GM23248 (cell line): ENCODE results near the gene B3GALT5. TPM values are rescaled to one million over a fixed set of nuclear protein-coding genes. Genes with fewer than 3 reads are reported as not detected.

Experiments
- DNase-seq: peaks from one replicate; pipeline ENCODE4 v3.0.0-alpha.2; 2015
- H2AFZ ChIP-seq: fragments of 200-600 bp; sonication (generic); 2 replicates; pipeline ENCODE4 v1.6.1; 2016; ENCODE audit warnings: antibody characterized with exemption
- H3F3A ChIP-seq: fragments of 200-600 bp; sonication (generic); 2 replicates; pipeline ENCODE4 v1.6.1; 2016; ENCODE audit warnings: mild to moderate bottlenecking, antibody characterized with exemption, mixed run types; ENCODE audit not compliant: insufficient read depth
- H3K27ac ChIP-seq: fragments of 200-600 bp; sonication (generic); 2 replicates; pipeline ENCODE4 v1.5.1; 2016; ENCODE audit warnings: mild to moderate bottlenecking
- H3K27me3 ChIP-seq: fragments of 200-600 bp; sonication (generic); replicated peaks from 2 replicates; pipeline ENCODE4 v1.6.1; 2016; ENCODE audit warnings: mild to moderate bottlenecking; ENCODE audit not compliant: insufficient read depth
- H3K36me3 ChIP-seq: fragments of 200-600 bp; sonication (generic); 2 replicates; pipeline ENCODE4 v1.6.1; 2016; ENCODE audit warnings: low read depth, mild to moderate bottlenecking
- H3K4me1 ChIP-seq: fragments of 200-600 bp; sonication (generic); 2 replicates; pipeline ENCODE4 v1.6.1; 2016; ENCODE audit warnings: mild to moderate bottlenecking; ENCODE audit not compliant: insufficient read depth
- H3K4me2 ChIP-seq: fragments of 200-600 bp; sonication (generic); one replicate; pipeline ENCODE4 v1.6.1; 2016; ENCODE audit warnings: mild to moderate bottlenecking; ENCODE audit not compliant: unreplicated experiment
- H3K4me3 ChIP-seq: fragments of 200-600 bp; sonication (generic); 2 replicates; pipeline ENCODE4 v1.5.1; 2016; ENCODE audit warnings: mild to moderate bottlenecking
- H3K79me2 ChIP-seq: fragments of 200-600 bp; sonication (generic); 2 replicates; pipeline ENCODE4 v1.6.1; 2016; ENCODE audit warnings: mild to moderate bottlenecking; ENCODE audit not compliant: insufficient read depth
- H3K9ac ChIP-seq: fragments of 200-600 bp; sonication (generic); 2 replicates; pipeline ENCODE4 v1.6.1; 2016; ENCODE audit warnings: mild to moderate bottlenecking
- H3K9me2 ChIP-seq: fragments of 200-600 bp; sonication (generic); 2 replicates; pipeline ENCODE4 v1.6.1; 2016; ENCODE audit warnings: mixed run types, mild to moderate bottlenecking, moderate library complexity; ENCODE audit not compliant: insufficient read depth
- H3K9me3 ChIP-seq: fragments of 200-600 bp; sonication (generic); one replicate; pipeline ENCODE4 v1.6.1; 2017; ENCODE audit warnings: low read depth
- H4K20me1 ChIP-seq: fragments of 200-600 bp; sonication (generic); 2 replicates; pipeline ENCODE4 v1.6.0; 2016; ENCODE audit not compliant: insufficient read depth
- EZH2 ChIP-seq: fragments of 200-600 bp; sonication (generic); IDR thresholded peaks from 2 replicates; pipeline ENCODE4 v1.6.1; 2018; ENCODE audit warnings: antibody characterized with exemption, mild to moderate bottlenecking; ENCODE audit not compliant: insufficient read depth, poor library complexity, severe bottlenecking
- EZH2phosphoT487 ChIP-seq: fragments of 200-600 bp; sonication (generic); IDR thresholded peaks from 2 replicates; pipeline ENCODE4 v1.6.1; 2018; ENCODE audit warnings: antibody characterized with exemption, moderate library complexity, mild to moderate bottlenecking, low read depth; ENCODE audit not compliant: insufficient read depth
- WGBS, 2 experiments: methylation state at CpG; one replicate each; pipeline ENCODE4 v1.1.6; 2015 to 2017; ENCODE audit warnings: low lambda C conversion rate in 2 of 2, low coverage in 1 of 2; ENCODE audit errors: missing lambda C conversion rate in 2 of 2; 5-methylcytosine and 5-hydroxymethylcytosine counted together
- in situ Hi-C: fragments of 300-500 bp; cut with MboI; formaldehyde crosslinking; loops from 2 replicates; pipeline ENCODE4 v1.15.0; 2020
- polyA plus RNA-seq: library from polyadenylated mRNA; unstranded; fragments of >200 nt; fragmentation: Nextera tagmentation; extraction: Ambion mirVana; gene quantifications from 2 replicates; pipeline ENCODE4 v1.2.1, GENCODE V29; 2016
- total RNA-seq: library from RNA; depleted of rRNA; stranded (reverse); fragments of >200 nt; shearing (Covaris generic); gene quantifications from 2 replicates; pipeline ENCODE4 v1.2.3, GENCODE V29; 2014

B3GALT5 gene
- total and polyA plus RNA-seq, 2 experiments from 2014 or later: not detected

DNA sequence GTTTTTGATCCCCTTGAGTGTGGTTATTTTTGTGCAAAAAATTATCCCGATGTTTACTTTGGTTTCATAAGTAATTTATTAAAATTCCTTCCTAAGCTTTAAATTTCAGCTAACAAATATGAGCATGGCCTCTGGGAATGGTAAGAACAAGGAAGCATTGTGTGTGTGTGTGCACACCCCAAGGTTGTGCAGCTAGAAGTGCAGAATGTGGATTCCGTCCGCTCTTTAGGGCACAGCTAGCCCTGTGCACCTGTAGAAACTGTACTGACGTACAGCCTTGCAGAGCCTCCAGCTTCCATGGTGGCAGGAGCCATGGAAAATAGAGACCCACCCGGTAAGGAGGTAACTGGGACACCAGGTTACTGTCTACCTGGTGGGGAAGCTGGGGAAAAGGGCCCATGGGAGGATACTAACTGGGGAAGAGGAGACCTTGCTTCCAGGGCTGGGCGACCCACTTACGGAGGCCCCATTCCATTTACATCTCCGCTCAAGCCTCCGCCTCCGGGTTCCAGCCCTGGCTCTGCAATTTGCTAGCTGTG lies 54.7 kb downstream of the B3GALT5 start:
- DNase-seq: no peak
- Histone ChIP-seq H4K20me1 (no peaks in the 10 kb centered on the region), H3K9me3 (no peaks in the 10 kb centered on the region), H3K4me2 (no peak overlapping the region), H3K9ac (no peak overlapping the region), H3K4me1 (no peaks in the 10 kb centered on the region), H3K27me3 (no peaks in the 10 kb centered on the region), H3K79me2 (no peaks in the 10 kb centered on the region), H3K9me2 (no peaks in the 10 kb centered on the region), H3K4me3 (no peak overlapping the region), H3F3A (no peaks in the 10 kb centered on the region), H3K36me3 (no peaks in the 10 kb centered on the region), H2AFZ (no peak overlapping the region), H3K27ac (no peak overlapping the region)
- WGBS, 2 experiments: 60 to 63% methylated on average over 10 of the region's 10 CpGs
- TF ChIP-seq EZH2 (no peak), EZH2phosphoT487 (no peak)
- in situ Hi-C loops: no loop called here

DNA sequence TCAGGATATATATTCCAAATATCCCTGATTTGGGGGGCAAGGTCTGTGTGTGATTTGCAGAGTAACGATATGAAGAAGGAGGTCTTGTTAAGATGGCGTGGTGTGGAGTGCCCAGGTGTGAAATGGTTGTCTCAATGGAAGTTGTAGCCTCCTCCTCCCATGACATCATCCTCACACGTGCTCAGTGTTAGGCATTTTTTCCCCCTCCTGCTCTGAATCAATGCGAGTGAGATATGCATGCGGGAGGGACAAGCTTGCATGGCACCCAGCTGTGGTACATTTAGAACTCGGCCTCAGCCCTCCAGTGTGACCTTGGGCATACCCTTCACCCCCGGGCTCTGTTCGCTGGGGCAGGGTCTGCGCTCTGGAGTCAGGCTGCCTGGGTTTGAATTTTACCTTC lies 55.6 kb downstream of the B3GALT5 start:
- no peak for DNase-seq
- in situ Hi-C loops: no loop called here
- H3K27me3 ChIP-seq: no peaks in the 10 kb centered on the region
- no peak overlapping the region for H3K9ac ChIP-seq
- H3K9me3 ChIP-seq: no peaks in the 10 kb centered on the region
- H3K4me3 ChIP-seq: no peak overlapping the region
- no peaks in the 10 kb centered on the region for H4K20me1 ChIP-seq
- H3K27ac ChIP-seq: no peak overlapping the region
- no peaks in the 10 kb centered on the region for H3K4me1 ChIP-seq
- no peaks in the 10 kb centered on the region for H3F3A ChIP-seq
- H3K36me3 ChIP-seq: no peaks in the 10 kb centered on the region
- TF ChIP-seq EZH2phosphoT487 (no peak), EZH2 (no peak)
- WGBS, 2 experiments: 50 to 54% methylated on average over 9 of the region's 9 CpGs
- no peak overlapping the region for H2AFZ ChIP-seq
- H3K9me2 ChIP-seq: no peaks in the 10 kb centered on the region
- no peaks in the 10 kb centered on the region for H3K79me2 ChIP-seq
- H3K4me2 ChIP-seq: no peak overlapping the region

DNA sequence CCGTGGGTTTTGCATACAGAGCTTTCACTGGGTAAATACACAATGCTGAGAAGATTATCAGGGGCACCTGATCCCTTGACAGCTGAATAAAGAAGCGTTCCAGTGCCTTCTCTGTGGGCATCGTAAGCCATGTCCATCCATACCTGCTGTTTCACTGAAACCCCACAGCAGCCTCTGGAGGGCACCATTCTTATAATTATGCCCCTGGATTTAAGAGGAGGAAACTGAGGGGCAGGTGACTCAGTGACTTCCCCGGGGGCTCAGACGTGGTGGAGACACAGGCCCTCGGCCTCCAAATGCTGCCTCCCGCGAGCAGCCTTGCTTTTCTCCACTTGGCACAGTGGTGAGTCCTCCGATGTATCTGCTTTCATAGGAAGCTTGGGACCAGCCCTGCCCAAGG lies 56.7 kb downstream of the B3GALT5 start:
- in situ Hi-C loops: no loop called here
- TF ChIP-seq EZH2phosphoT487 (no peak), EZH2 (no peak)

GRCh38 chr21:39669976-39670661 lies 57.4 kb downstream of the B3GALT5 start:
- 34% methylated on average over 8 of the region's 8 CpGs for WGBS, 2 experiments
- no peak for TF ChIP-seq EZH2
- H3K4me3 ChIP-seq: no peak overlapping the region
- no peaks in the 10 kb centered on the region for H3K9me2 ChIP-seq
- H3K9me3 ChIP-seq: no peaks in the 10 kb centered on the region
- H3K27me3 ChIP-seq: no peaks in the 10 kb centered on the region
- H3F3A ChIP-seq: no peaks in the 10 kb centered on the region
- no peaks in the 10 kb centered on the region for H3K79me2 ChIP-seq
- no peak overlapping the region for H3K9ac ChIP-seq
- no peaks in the 10 kb centered on the region for H4K20me1 ChIP-seq
- H3K36me3 ChIP-seq: no peaks in the 10 kb centered on the region
- no peak overlapping the region for H3K4me2 ChIP-seq
- H3K4me1 ChIP-seq: no peaks in the 10 kb centered on the region
- H2AFZ ChIP-seq: no peak overlapping the region
- H3K27ac ChIP-seq: no peak overlapping the region
- DNase-seq: no peak
- in situ Hi-C loops: no loop called here

More for the DNA sequence above, 56.7 kb downstream of the B3GALT5 start:
- H3K36me3 ChIP-seq: no peaks in the 10 kb centered on the region
- H3K4me2 ChIP-seq: no peak overlapping the region
- no peaks in the 10 kb centered on the region for H3K4me1 ChIP-seq
- H3K79me2 ChIP-seq: no peaks in the 10 kb centered on the region
- no peaks in the 10 kb centered on the region for H3K27me3 ChIP-seq
- no peaks in the 10 kb centered on the region for H4K20me1 ChIP-seq
- H3F3A ChIP-seq: no peaks in the 10 kb centered on the region
- 56 to 59% methylated on average over 9 of the region's 9 CpGs for WGBS, 2 experiments
- H2AFZ ChIP-seq: no peak overlapping the region
- no peak overlapping the region for H3K9ac ChIP-seq
- no peak for DNase-seq
- no peaks in the 10 kb centered on the region for H3K9me2 ChIP-seq
- no peaks in the 10 kb centered on the region for H3K9me3 ChIP-seq
- no peak overlapping the region for H3K4me3 ChIP-seq
- H3K27ac ChIP-seq: no peak overlapping the region
